SW480 (cell line): ENCODE data around the gene PAPOLB.

Experiments used
- DNase-seq: peaks from one replicate; pipeline ENCODE4 v3.0.0-alpha.2; 2016; ENCODE audit warnings: low spot score

The PAPOLB gene

GRCh38 chr7:4878336-4879335 is 16.8 kb upstream of the PAPOLB start:
- DNase-seq: peak; percentile 66

- DNase-seq: no peak
Observed at GRCh38 chr7:4876586-4876985, 14.8 kb upstream of the PAPOLB start.

GRCh38 chr7:4875391-4875790 is 13.6 kb upstream of the PAPOLB start:
- no peak for DNase-seq

GRCh38 chr7:4873071-4873944 is 11.5 kb upstream of the PAPOLB start:
- no peak for DNase-seq

- no peak for DNase-seq
Observed at GRCh38 chr7:4871930-4872675, 10.3 kb upstream of the PAPOLB start.

GRCh38 chr7:4871056-4871680 is 9.3 kb upstream of the PAPOLB start:
- no peak for DNase-seq

GRCh38 chr7:4868493-4868892 is 6.7 kb upstream of the PAPOLB start:
- no peak for DNase-seq

- no peak for DNase-seq
Observed at GRCh38 chr7:4866528-4867496, 5.0 kb upstream of the PAPOLB start.

GRCh38 chr7:4862156-4862555 is 326 bp upstream of the PAPOLB start:
- no peak for DNase-seq

GRCh38 chr7:4861227-4861626 is 603 bp downstream of the PAPOLB start:
- DNase-seq: no peak

GRCh38 chr7:4857189-4857588 is 4.6 kb downstream of the PAPOLB start:
- DNase-seq: no peak

- DNase-seq: no peak
Observed at GRCh38 chr7:4856336-4857057, 5.3 kb downstream of the PAPOLB start.

- no peak for DNase-seq
Observed at GRCh38 chr7:4854916-4855315, 6.9 kb downstream of the PAPOLB start.

GRCh38 chr7:4851459-4852422 is 10.1 kb downstream of the PAPOLB start:
- DNase-seq: peak; percentile 70

GRCh38 chr7:4850262-4850795 is 11.5 kb downstream of the PAPOLB start:
- no peak for DNase-seq

- DNase-seq: peak; percentile 72
Observed at GRCh38 chr7:4849390-4849789, 12.4 kb downstream of the PAPOLB start.

GRCh38 chr7:4845740-4846142 is 16.1 kb downstream of the PAPOLB start:
- DNase-seq: no peak
